GM21528 (cell line): ENCODE data around the gene OSBP2.

Source experiments
- ATAC-seq: cut with Tn5 transposase; IDR thresholded peaks from one replicate; pipeline ENCODE4 v1.9.1; 2021; ENCODE audit warnings: mild to moderate bottlenecking, moderate library complexity; ENCODE audit not compliant: unreplicated experiment, low FRiP score

OSBP2 gene

GRCh38 chr22:30864441-30865420 lies 170.1 kb downstream of the OSBP2 start:
- ATAC-seq = no peak

- no peak for ATAC-seq
These were observed 171.0 kb downstream of the OSBP2 start for GRCh38 chr22:30865656-30866055.

GRCh38 chr22:30866216-30866615 lies 171.5 kb downstream of the OSBP2 start:
- no peak for ATAC-seq

GRCh38 chr22:30866811-30867271 lies 172.2 kb downstream of the OSBP2 start:
- ATAC-seq = no peak

GRCh38 chr22:30867746-30868662 lies 173.3 kb downstream of the OSBP2 start:
- no peak for ATAC-seq

- ATAC-seq = no peak
These were observed 174.2 kb downstream of the OSBP2 start for GRCh38 chr22:30868663-30869385.

- no peak for ATAC-seq
These were observed 175.2 kb downstream of the OSBP2 start for GRCh38 chr22:30869667-30870395.

GRCh38 chr22:30870451-30871345 lies 176.0 kb downstream of the OSBP2 start:
- no peak for ATAC-seq

GRCh38 chr22:30871391-30872284 lies 177.0 kb downstream of the OSBP2 start:
- ATAC-seq = no peak

GRCh38 chr22:30872285-30873041 lies 177.8 kb downstream of the OSBP2 start:
- no peak for ATAC-seq

GRCh38 chr22:30873086-30873650 lies 178.5 kb downstream of the OSBP2 start:
- ATAC-seq = no peak

- no peak for ATAC-seq
These were observed 179.0 kb downstream of the OSBP2 start for GRCh38 chr22:30873661-30874060.

GRCh38 chr22:30874431-30875370 lies 180.0 kb downstream of the OSBP2 start:
- no peak for ATAC-seq

GRCh38 chr22:30875481-30876215 lies 181.0 kb downstream of the OSBP2 start:
- no peak for ATAC-seq

- ATAC-seq = no peak
These were observed 181.6 kb downstream of the OSBP2 start for GRCh38 chr22:30876221-30876751.
